Neural cell (in vitro differentiated cells): Measurements from ENCODE around the gene SAMD4A.

Source experiments
- CTCF ChIP-seq: fragments of 450-650 bp; IDR thresholded peaks from 2 replicates; pipeline ENCODE4 v1.5.1; 2014; ENCODE audit warnings: antibody characterized with exemption, mild to moderate bottlenecking, moderate library complexity; ENCODE audit not compliant: poor library complexity, severe bottlenecking
- EP300 ChIP-seq: fragments of 450-650 bp; conservative IDR thresholded peaks from 2 replicates; pipeline ENCODE4 v1.6.1; 2014; ENCODE audit warnings: antibody characterized with exemption, mild to moderate bottlenecking, moderate library complexity; ENCODE audit not compliant: poor library complexity, severe bottlenecking
- EZH2 ChIP-seq: fragments of 200-600, 300-800 bp; shearing (Covaris generic), sonication (generic); IDR thresholded peaks from 2 replicates; pipeline ENCODE4 v1.6.1; 2014; ENCODE audit warnings: antibody characterized with exemption, low read length, borderline replicate concordance, mild to moderate bottlenecking; ENCODE audit not compliant: insufficient read depth, poor library complexity, severe bottlenecking
- MXI1 ChIP-seq: fragments of 450-650 bp; conservative IDR thresholded peaks from 2 replicates; pipeline ENCODE4 v1.6.1; 2014; ENCODE audit warnings: antibody characterized with exemption, mild to moderate bottlenecking; ENCODE audit not compliant: poor library complexity, severe bottlenecking
- POLR2AphosphoS5 ChIP-seq: IDR thresholded peaks from 2 replicates; pipeline ENCODE4 v1.6.1; 2012
- SMC3 ChIP-seq: fragments of 450-650 bp; conservative IDR thresholded peaks from 2 replicates; pipeline ENCODE4 v1.6.1; 2014; ENCODE audit warnings: antibody characterized with exemption, mild to moderate bottlenecking, moderate library complexity; ENCODE audit not compliant: poor library complexity
- TAF1 ChIP-seq: IDR thresholded peaks from 2 replicates; pipeline ENCODE4 v1.6.1; 2012; ENCODE audit warnings: low read depth
- TF ChIP-seq, protein P1 (sequence below): IDR thresholded peaks from 2 replicates; pipeline ENCODE4 v1.6.1; 2012; ENCODE audit warnings: borderline replicate concordance

DNA sequence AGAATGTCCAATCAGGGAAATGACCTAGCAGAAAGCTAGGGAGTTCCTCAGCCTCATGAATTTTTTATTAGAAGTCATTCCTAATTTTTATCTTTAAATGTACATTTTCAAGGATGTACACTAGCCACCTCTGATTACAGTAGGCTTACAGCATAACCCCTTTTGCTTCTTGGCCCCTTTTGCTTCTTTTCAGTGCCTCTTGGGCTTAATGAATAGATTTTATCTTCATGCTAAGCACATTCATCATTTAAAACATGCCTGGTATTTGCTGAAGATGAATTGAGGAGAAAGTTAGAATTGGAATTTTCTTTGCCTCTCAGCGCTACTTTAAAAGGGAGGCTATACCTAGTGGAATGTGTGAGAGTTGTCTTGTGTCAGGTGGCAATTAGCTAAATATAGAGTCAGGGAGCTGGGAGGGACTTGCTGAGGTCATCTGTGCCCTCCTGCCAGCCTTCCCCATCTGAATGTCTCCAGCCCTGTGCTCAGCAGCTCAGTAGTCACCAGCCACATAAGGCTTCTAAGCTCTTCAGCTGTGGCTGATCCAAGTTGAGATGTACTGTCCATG lies 132.1 kb downstream of the SAMD4A start:
- no peak for TF ChIP-seq SMC3
- TF ChIP-seq CTCF: no peak
- no peak for TF ChIP-seq EZH2
- TF ChIP-seq TAF1: no peak
- TF ChIP-seq POLR2AphosphoS5: no peak
- TF ChIP-seq, protein P1, sequence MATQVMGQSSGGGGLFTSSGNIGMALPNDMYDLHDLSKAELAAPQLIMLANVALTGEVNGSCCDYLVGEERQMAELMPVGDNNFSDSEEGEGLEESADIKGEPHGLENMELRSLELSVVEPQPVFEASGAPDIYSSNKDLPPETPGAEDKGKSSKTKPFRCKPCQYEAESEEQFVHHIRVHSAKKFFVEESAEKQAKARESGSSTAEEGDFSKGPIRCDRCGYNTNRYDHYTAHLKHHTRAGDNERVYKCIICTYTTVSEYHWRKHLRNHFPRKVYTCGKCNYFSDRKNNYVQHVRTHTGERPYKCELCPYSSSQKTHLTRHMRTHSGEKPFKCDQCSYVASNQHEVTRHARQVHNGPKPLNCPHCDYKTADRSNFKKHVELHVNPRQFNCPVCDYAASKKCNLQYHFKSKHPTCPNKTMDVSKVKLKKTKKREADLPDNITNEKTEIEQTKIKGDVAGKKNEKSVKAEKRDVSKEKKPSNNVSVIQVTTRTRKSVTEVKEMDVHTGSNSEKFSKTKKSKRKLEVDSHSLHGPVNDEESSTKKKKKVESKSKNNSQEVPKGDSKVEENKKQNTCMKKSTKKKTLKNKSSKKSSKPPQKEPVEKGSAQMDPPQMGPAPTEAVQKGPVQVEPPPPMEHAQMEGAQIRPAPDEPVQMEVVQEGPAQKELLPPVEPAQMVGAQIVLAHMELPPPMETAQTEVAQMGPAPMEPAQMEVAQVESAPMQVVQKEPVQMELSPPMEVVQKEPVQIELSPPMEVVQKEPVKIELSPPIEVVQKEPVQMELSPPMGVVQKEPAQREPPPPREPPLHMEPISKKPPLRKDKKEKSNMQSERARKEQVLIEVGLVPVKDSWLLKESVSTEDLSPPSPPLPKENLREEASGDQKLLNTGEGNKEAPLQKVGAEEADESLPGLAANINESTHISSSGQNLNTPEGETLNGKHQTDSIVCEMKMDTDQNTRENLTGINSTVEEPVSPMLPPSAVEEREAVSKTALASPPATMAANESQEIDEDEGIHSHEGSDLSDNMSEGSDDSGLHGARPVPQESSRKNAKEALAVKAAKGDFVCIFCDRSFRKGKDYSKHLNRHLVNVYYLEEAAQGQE: no peak
- no peak for TF ChIP-seq MXI1
- TF ChIP-seq EP300: no peak
